Panc1 (cell line): ENCODE data around the gene SEC14L5.

Experiments
- SIN3A ChIP-seq: IDR thresholded peaks from 2 replicates; pipeline ENCODE4 v1.6.1; 2012; ENCODE audit warnings: low read depth, mild to moderate bottlenecking, low read length, moderate library complexity, borderline replicate concordance; ENCODE audit not compliant: insufficient read depth
- TF ChIP-seq, protein P1 (sequence below): fragments of 450-650 bp; IDR thresholded peaks from 2 replicates; pipeline ENCODE4 v1.5.1; 2017; ENCODE audit warnings: mild to moderate bottlenecking

DNA sequence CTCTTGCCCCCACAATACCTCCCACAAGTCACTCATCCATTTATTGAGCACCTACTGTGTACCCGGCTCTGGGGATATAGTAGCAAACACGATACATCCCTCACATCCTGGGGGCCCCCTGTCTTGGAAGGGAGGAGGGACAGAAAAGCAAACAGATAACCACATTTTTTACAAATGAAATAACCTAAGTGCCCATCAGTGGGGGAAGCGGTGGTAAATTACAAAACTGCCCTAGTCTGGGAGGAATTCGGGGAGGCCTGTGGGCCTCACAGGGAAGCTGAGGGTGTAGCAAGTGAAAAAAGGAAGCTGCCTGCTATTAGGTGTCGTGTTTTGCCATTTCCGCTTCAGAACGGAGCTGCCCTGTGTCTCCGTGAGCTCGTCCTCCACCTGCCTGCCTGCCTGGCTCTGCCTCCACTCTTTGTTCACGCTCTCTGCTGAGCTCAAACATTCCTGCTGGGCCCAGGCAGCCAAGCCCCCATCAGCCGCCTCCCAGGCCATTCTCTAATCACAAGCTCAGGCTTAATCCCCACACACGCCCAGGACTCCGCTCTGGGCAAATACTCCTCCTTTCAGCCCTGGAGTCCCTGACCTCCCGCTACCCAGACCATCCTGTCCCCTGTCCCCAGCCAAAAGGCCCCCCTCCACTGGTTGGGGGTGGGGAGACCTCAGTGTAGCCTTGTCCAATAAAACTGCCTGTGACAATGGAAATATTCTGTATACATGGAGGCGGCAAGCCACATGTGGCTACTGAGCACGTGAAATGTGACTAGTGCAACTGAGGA is 10.2 kb upstream of the SEC14L5 start:
- TF ChIP-seq, protein P1, sequence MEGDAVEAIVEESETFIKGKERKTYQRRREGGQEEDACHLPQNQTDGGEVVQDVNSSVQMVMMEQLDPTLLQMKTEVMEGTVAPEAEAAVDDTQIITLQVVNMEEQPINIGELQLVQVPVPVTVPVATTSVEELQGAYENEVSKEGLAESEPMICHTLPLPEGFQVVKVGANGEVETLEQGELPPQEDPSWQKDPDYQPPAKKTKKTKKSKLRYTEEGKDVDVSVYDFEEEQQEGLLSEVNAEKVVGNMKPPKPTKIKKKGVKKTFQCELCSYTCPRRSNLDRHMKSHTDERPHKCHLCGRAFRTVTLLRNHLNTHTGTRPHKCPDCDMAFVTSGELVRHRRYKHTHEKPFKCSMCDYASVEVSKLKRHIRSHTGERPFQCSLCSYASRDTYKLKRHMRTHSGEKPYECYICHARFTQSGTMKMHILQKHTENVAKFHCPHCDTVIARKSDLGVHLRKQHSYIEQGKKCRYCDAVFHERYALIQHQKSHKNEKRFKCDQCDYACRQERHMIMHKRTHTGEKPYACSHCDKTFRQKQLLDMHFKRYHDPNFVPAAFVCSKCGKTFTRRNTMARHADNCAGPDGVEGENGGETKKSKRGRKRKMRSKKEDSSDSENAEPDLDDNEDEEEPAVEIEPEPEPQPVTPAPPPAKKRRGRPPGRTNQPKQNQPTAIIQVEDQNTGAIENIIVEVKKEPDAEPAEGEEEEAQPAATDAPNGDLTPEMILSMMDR, result no peak
- TF ChIP-seq SIN3A, result no peak
